ENCODE measurements around the gene STRA8. TPM values are rescaled to one million over a fixed set of nuclear protein-coding genes. Genes with fewer than 3 reads are reported as not detected.

The STRA8 gene
- total and polyA plus RNA-seq, 2 of the 13 experiments (the other 11 are each of a cell fraction or from before 2014, with no cell fraction given): not detected

- TF ChIP-seq PHF8 (CRISPR knock-in tag; IDR thresholded peaks at IDR 0.05) (no peak), EED (CRISPR knock-in tag; IDR thresholded peaks at IDR 0.05) (no peak), ZNF484 (CRISPR knock-in tag; IDR thresholded peaks at IDR 0.05; ENCODE audit: borderline replicate concordance, low read depth) (no peak), CCAR2 (optimal IDR thresholded peaks at IDR 0.05; ENCODE audit: low read depth, low read length) (no peak), NFIB (CRISPR knock-in tag; IDR thresholded peaks at IDR 0.05; ENCODE audit: borderline replicate concordance) (no peak), ZNF124 (CRISPR knock-in tag; IDR thresholded peaks at IDR 0.05) (0 out of 2 replicates have a peak, but pooled peaks have one; percentile 25), ZNF337 (CRISPR knock-in tag; IDR thresholded peaks at IDR 0.05; ENCODE audit: borderline replicate concordance, low read depth) (no peak), ZNF577 (CRISPR knock-in tag; IDR thresholded peaks at IDR 0.05; ENCODE audit: borderline replicate concordance, low read depth) (no peak), GATAD2A (CRISPR knock-in tag; IDR thresholded peaks at IDR 0.05) (no peak), MED13 (CRISPR knock-in tag; IDR thresholded peaks at IDR 0.05) (no peak), ZNF749 (CRISPR knock-in tag; IDR thresholded peaks at IDR 0.05; ENCODE audit: borderline replicate concordance) (no peak), KLF12 (CRISPR knock-in tag; IDR thresholded peaks at IDR 0.05; ENCODE audit: borderline replicate concordance) (no peak), DRAP1 (CRISPR knock-in tag; IDR thresholded peaks at IDR 0.05) (no peak), ARID2 (CRISPR knock-in tag; IDR thresholded peaks at IDR 0.05; ENCODE audit: borderline replicate concordance) (no peak), NCOR1 (IDR thresholded peaks at IDR 0.05; ENCODE audit: borderline replicate concordance, low read length) (no peak), ETS1 (CRISPR knock-in tag; IDR thresholded peaks at IDR 0.05) (no peak), ZNF564 (CRISPR knock-in tag; IDR thresholded peaks at IDR 0.05) (no peak), SP140L (CRISPR knock-in tag; IDR thresholded peaks at IDR 0.05; ENCODE audit: borderline replicate concordance) (no peak), ZNF766 (CRISPR knock-in tag; IDR thresholded peaks at IDR 0.05; ENCODE audit: borderline replicate concordance) (no peak), THAP8 (CRISPR knock-in tag; IDR thresholded peaks at IDR 0.05; ENCODE audit: borderline replicate concordance) (no peak), ZNF550 (CRISPR knock-in tag; IDR thresholded peaks at IDR 0.05; ENCODE audit: borderline replicate concordance) (no peak), SRSF1 (optimal IDR thresholded peaks at IDR 0.05; ENCODE audit: low read depth, low read length) (no peak), ZNF17 (CRISPR knock-in tag; IDR thresholded peaks at IDR 0.05) (no peak), HNF4A (CRISPR knock-in tag; IDR thresholded peaks at IDR 0.05) (no peak), MNT (IDR thresholded peaks at IDR 0.05) (no peak), NFYB (CRISPR knock-in tag; IDR thresholded peaks at IDR 0.05) (no peak), MXI1 (IDR thresholded peaks at IDR 0.05; ENCODE audit: borderline replicate concordance, low read depth, low read length) (no peak), ZKSCAN5 (CRISPR knock-in tag; IDR thresholded peaks at IDR 0.05) (no peak)
Measured at GRCh38 chr7:135281363-135281949, 47.8 kb downstream of the STRA8 start (continued).
